IPS-18c (cell line): ENCODE measurements around the gene TOP3B.

ENCODE experiments used
- H3K4me3 ChIP-seq: 2 replicates; pipeline ENCODE4 v1.7.0; 2013; ENCODE audit warnings: low read depth, mild to moderate bottlenecking, low read length, moderate library complexity; ENCODE audit not compliant: insufficient read depth
- H3K9me3 ChIP-seq: one replicate; pipeline ENCODE4 v1.6.1; 2013; ENCODE audit warnings: mild to moderate bottlenecking, low read length, moderate library complexity; ENCODE audit not compliant: control insufficient read depth, insufficient read depth

TOP3B gene

GRCh38 chr22:21970037-21970799 lies 12.4 kb downstream of the TOP3B start:
- no peak overlapping the region for H3K4me3 ChIP-seq
- peaks cover 3% of the 10 kb centered on the region for H3K9me3 ChIP-seq

GRCh38 chr22:21968452-21969129 lies 14.0 kb downstream of the TOP3B start:
- no peak overlapping the region for H3K4me3 ChIP-seq
- H3K9me3 ChIP-seq: peaks cover 3% of the 10 kb centered on the region

- Histone ChIP-seq H3K9me3 (peaks cover 3% of the 10 kb centered on the region), H3K4me3 (no peak overlapping the region)
Measured at GRCh38 chr22:21967693-21968271, 14.8 kb downstream of the TOP3B start.

GRCh38 chr22:21966643-21967516 lies 15.7 kb downstream of the TOP3B start:
- Histone ChIP-seq H3K4me3 (no peak overlapping the region), H3K9me3 (no peaks in the 10 kb centered on the region)

GRCh38 chr22:21965762-21966288 lies 16.8 kb downstream of the TOP3B start:
- no peaks in the 10 kb centered on the region for H3K9me3 ChIP-seq
- no peak overlapping the region for H3K4me3 ChIP-seq

GRCh38 chr22:21964918-21965484 lies 17.6 kb downstream of the TOP3B start:
- no peaks in the 10 kb centered on the region for H3K9me3 ChIP-seq
- H3K4me3 ChIP-seq: no peak overlapping the region

GRCh38 chr22:21964234-21964633 lies 18.4 kb downstream of the TOP3B start:
- H3K9me3 ChIP-seq: no peaks in the 10 kb centered on the region
- H3K4me3 ChIP-seq: no peak overlapping the region

GRCh38 chr22:21963790-21964211 lies 18.8 kb downstream of the TOP3B start:
- no peak overlapping the region for H3K4me3 ChIP-seq
- H3K9me3 ChIP-seq: no peaks in the 10 kb centered on the region

- Histone ChIP-seq H3K4me3 (no peak overlapping the region), H3K9me3 (no peaks in the 10 kb centered on the region)
Measured at GRCh38 chr22:21963286-21963685, 19.3 kb downstream of the TOP3B start.

GRCh38 chr22:21962655-21962949 lies 20.0 kb downstream of the TOP3B start:
- no peak overlapping the region for H3K4me3 ChIP-seq
- H3K9me3 ChIP-seq: no peaks in the 10 kb centered on the region

GRCh38 chr22:21961886-21962654 lies 20.5 kb downstream of the TOP3B start:
- Histone ChIP-seq H3K9me3 (no peaks in the 10 kb centered on the region), H3K4me3 (no peak overlapping the region)

GRCh38 chr22:21961127-21961867 lies 21.3 kb downstream of the TOP3B start:
- Histone ChIP-seq H3K9me3 (no peaks in the 10 kb centered on the region), H3K4me3 (no peak overlapping the region)

- no peaks in the 10 kb centered on the region for H3K9me3 ChIP-seq
- no peak overlapping the region for H3K4me3 ChIP-seq
Measured at GRCh38 chr22:21960200-21961126, 22.1 kb downstream of the TOP3B start.

- H3K4me3 ChIP-seq: no peak overlapping the region
- H3K9me3 ChIP-seq: no peaks in the 10 kb centered on the region
Measured at GRCh38 chr22:21959274-21960074, 23.1 kb downstream of the TOP3B start.
